ENCODE results near the gene RTRAF.

DNA sequence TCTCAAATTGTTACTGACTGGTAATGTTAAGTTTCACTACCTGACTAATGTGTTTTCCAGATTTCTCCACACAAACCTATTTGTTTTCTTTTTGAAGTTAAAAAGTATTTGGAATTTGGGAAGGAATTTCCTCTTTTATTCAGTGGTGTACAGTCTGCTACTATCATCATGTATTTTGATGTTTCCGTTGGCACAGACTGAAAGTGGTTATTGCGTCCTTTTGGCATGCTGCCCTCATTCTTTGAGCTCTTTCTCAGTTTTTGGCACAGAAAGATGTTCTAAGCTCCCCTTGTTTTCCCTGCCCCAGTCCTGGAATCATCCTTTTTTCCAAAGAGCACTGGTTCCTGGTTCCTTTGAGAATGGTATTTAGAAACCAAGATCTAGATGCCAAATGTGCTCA lies 31.4 kb upstream of the RTRAF start:
- TF ChIP-seq, protein P1, sequence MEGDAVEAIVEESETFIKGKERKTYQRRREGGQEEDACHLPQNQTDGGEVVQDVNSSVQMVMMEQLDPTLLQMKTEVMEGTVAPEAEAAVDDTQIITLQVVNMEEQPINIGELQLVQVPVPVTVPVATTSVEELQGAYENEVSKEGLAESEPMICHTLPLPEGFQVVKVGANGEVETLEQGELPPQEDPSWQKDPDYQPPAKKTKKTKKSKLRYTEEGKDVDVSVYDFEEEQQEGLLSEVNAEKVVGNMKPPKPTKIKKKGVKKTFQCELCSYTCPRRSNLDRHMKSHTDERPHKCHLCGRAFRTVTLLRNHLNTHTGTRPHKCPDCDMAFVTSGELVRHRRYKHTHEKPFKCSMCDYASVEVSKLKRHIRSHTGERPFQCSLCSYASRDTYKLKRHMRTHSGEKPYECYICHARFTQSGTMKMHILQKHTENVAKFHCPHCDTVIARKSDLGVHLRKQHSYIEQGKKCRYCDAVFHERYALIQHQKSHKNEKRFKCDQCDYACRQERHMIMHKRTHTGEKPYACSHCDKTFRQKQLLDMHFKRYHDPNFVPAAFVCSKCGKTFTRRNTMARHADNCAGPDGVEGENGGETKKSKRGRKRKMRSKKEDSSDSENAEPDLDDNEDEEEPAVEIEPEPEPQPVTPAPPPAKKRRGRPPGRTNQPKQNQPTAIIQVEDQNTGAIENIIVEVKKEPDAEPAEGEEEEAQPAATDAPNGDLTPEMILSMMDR (IDR thresholded peaks at IDR 0.05), result no peak
- no peak for TF ChIP-seq ZFX (IDR thresholded peaks at IDR 0.05; ENCODE audit: borderline replicate concordance)
